SK-N-SH treated with all-trans-retinoic acid at 6 μM for 48 hours (cell line): ENCODE measurements around the gene STARD5.

ENCODE experiments used
- ARNTL ChIP-seq: fragments of 450-650 bp; formaldehyde crosslinking; IDR thresholded peaks from 2 replicates; pipeline ENCODE4 v1.5.0; 2020; ENCODE audit warnings: low read depth, mild to moderate bottlenecking, moderate library complexity, borderline replicate concordance
- CSDC2 ChIP-seq: fragments of 250-450 bp; sonication (Bioruptor Pico); IDR thresholded peaks from 2 replicates; pipeline ENCODE4 v1.5.0; 2020; ENCODE audit warnings: mild to moderate bottlenecking, moderate library complexity
- ESRRG ChIP-seq: fragments of 250-450 bp; sonication (Bioruptor Pico); IDR thresholded peaks from 2 replicates; pipeline ENCODE4 v1.6.1; 2021; ENCODE audit warnings: mild to moderate bottlenecking
- GLIS3 ChIP-seq: fragments of 250-450 bp; sonication (Bioruptor Pico); IDR thresholded peaks from 2 replicates; pipeline ENCODE4 v1.5.0; 2020; ENCODE audit warnings: mild to moderate bottlenecking, moderate library complexity
- ISL1 ChIP-seq: fragments of 250-450 bp; sonication (Bioruptor Pico); IDR thresholded peaks from 2 replicates; pipeline ENCODE4 v2.1.2; 2022; ENCODE audit warnings: mild to moderate bottlenecking, moderate library complexity
- RARB ChIP-seq: fragments of 250-450 bp; sonication (Bioruptor Pico); IDR thresholded peaks from 2 replicates; pipeline ENCODE4 v1.8.0; 2021; ENCODE audit warnings: mild to moderate bottlenecking, moderate library complexity
- SNAI2 ChIP-seq: fragments of 250-450 bp; sonication (Bioruptor Pico); IDR thresholded peaks from 2 replicates; pipeline ENCODE4 v1.5.0; 2020; ENCODE audit warnings: mild to moderate bottlenecking, moderate library complexity
- TOX ChIP-seq: fragments of 250-450 bp; sonication (Bioruptor Pico); IDR thresholded peaks from 2 replicates; pipeline ENCODE4 v1.8.0; 2021; ENCODE audit warnings: mild to moderate bottlenecking, moderate library complexity, borderline replicate concordance
- TF ChIP-seq, protein P1 (sequence below): fragments of 250-450 bp; sonication (Bioruptor Pico); IDR thresholded peaks from 2 replicates; pipeline ENCODE4 v1.5.0; 2020; ENCODE audit warnings: mild to moderate bottlenecking, moderate library complexity
- TF ChIP-seq, protein P2 (sequence below): fragments of 250-450 bp; sonication (Bioruptor Pico); IDR thresholded peaks from 2 replicates; pipeline ENCODE4 v1.8.0; 2020; ENCODE audit warnings: mild to moderate bottlenecking, moderate library complexity, borderline replicate concordance

DNA sequence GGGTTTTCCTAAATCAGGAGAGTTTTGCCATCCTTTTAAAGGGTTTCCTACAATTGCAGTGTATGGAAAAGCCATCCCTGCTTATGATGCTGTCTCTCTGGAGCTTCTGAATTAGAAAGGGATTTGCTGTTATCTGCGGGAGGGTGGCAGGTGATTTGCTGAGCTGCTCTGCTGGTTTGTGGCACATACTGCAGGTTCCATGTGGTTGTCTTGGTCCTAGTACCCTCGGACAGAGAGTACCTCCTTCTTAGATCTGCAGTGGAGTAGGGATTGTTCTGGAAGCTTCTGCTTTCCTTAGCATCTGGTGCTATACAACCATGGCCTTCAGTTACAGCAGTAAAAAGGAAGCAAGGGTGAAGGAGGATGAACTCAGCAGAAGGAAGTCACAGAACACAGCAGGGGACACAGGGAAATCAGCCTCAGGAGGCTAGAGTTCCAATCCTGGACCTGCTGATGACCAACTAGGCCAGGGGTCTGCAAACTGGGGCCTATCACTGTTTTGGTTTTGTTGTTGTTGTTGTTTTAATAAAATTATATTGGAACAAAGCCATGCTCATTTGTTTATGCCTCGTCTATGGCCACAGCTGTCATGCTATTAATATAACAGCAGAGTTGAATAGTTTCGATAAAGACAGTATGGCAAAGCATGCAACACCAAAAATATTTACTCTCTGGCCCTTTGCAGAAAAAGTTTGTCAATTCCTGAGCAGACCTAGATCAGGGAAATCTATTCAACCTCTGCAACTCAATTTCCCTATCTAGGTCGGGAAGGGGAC lies 39.5 kb downstream of the STARD5 start:
- TF ChIP-seq, protein P1, sequence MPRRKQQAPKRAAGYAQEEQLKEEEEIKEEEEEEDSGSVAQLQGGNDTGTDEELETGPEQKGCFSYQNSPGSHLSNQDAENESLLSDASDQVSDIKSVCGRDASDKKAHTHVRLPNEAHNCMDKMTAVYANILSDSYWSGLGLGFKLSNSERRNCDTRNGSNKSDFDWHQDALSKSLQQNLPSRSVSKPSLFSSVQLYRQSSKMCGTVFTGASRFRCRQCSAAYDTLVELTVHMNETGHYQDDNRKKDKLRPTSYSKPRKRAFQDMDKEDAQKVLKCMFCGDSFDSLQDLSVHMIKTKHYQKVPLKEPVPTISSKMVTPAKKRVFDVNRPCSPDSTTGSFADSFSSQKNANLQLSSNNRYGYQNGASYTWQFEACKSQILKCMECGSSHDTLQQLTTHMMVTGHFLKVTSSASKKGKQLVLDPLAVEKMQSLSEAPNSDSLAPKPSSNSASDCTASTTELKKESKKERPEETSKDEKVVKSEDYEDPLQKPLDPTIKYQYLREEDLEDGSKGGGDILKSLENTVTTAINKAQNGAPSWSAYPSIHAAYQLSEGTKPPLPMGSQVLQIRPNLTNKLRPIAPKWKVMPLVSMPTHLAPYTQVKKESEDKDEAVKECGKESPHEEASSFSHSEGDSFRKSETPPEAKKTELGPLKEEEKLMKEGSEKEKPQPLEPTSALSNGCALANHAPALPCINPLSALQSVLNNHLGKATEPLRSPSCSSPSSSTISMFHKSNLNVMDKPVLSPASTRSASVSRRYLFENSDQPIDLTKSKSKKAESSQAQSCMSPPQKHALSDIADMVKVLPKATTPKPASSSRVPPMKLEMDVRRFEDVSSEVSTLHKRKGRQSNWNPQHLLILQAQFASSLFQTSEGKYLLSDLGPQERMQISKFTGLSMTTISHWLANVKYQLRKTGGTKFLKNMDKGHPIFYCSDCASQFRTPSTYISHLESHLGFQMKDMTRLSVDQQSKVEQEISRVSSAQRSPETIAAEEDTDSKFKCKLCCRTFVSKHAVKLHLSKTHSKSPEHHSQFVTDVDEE (CRISPR knock-in tag): no peak
- TF ChIP-seq, protein P2, sequence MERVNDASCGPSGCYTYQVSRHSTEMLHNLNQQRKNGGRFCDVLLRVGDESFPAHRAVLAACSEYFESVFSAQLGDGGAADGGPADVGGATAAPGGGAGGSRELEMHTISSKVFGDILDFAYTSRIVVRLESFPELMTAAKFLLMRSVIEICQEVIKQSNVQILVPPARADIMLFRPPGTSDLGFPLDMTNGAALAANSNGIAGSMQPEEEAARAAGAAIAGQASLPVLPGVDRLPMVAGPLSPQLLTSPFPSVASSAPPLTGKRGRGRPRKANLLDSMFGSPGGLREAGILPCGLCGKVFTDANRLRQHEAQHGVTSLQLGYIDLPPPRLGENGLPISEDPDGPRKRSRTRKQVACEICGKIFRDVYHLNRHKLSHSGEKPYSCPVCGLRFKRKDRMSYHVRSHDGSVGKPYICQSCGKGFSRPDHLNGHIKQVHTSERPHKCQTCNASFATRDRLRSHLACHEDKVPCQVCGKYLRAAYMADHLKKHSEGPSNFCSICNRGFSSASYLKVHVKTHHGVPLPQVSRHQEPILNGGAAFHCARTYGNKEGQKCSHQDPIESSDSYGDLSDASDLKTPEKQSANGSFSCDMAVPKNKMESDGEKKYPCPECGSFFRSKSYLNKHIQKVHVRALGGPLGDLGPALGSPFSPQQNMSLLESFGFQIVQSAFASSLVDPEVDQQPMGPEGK: no peak
- TF ChIP-seq TOX (CRISPR knock-in tag): no peak
- no peak for TF ChIP-seq CSDC2
- no peak for TF ChIP-seq ISL1
- TF ChIP-seq ARNTL: no peak
- TF ChIP-seq RARB (CRISPR knock-in tag): no peak
- TF ChIP-seq GLIS3: no peak
- no peak for TF ChIP-seq ESRRG (CRISPR knock-in tag)
- TF ChIP-seq SNAI2: no peak
